ENCODE measurements around the gene SH2D6.

DNA sequence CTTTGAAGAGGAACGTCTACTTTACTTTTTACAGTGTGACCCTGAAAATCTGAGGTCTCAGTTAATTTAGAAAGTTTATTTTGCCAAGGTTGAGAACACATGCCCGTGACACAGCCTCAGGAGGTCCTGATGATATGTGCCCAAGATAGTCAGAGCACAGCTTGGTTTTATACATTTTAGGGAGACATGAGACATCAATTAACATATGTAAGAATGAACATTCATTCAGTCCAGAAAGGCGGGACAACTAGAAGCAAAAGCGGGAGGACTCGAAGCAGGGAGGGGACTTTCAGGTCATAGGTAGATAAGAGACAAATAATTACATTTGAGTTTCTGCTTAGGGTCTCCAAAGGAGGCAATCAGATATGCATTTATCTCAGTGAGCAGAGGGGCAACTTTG lies 40.3 kb upstream of the SH2D6 start:
- no peak for TF ChIP-seq CTCF (IDR thresholded peaks at IDR 0.05; ENCODE audit: poor library complexity)
- no peak for TF ChIP-seq EZH2 (IDR thresholded peaks at IDR 0.05; ENCODE audit: borderline replicate concordance)
- no peak for TF ChIP-seq EZH2phosphoT487 (IDR thresholded peaks at IDR 0.05; ENCODE audit: low read depth, severe bottlenecking, unreplicated experiment)
